GM12878 (cell line): ENCODE measurements around the gene ABCB10. TPM values are rescaled to one million over a fixed set of nuclear protein-coding genes. Genes with fewer than 3 reads are reported as not detected.

Experiments
- ATAC-seq: fragments of 200-7000 bp; cut with Tn5 transposase; 3 replicates; pipeline ENCODE4 v1.9.1; 2020; ENCODE audit warnings: mild to moderate bottlenecking, moderate library complexity
- BruUV-seq: library from RNA; stranded (reverse); fragments of 400-500 nt; replicated peaks from 2 replicates; lab custom pipeline; 2021; lab: Mats Ljungman, UMichigan
- CTCF ChIA-PET: fragments of 300-600 bp; sonication (Branson Sonifier 250); formaldehyde crosslinking; extraction: SDS; loops from one replicate; lab custom pipeline; 2021; ENCODE audit warnings: inconsistent platforms; lab: Yijun Ruan, JAX
- POLR2A ChIA-PET: fragments of 350-600 bp; formaldehyde crosslinking; extraction: SDS; loops from one replicate; lab custom pipeline; 2021; ENCODE audit warnings: inconsistent platforms; lab: Charles Lee
- RAD21 ChIA-PET: fragments of 300-600 bp; sonication (Branson Sonifier 250); formaldehyde crosslinking; loops from one replicate; lab custom pipeline; 2023; ENCODE audit warnings: antibody characterized with exemption; ENCODE audit not compliant: unreplicated experiment; lab: Charles Lee
- SMC1A ChIA-PET: fragments of 300-600 bp; sonication (Branson Sonifier 250); formaldehyde crosslinking; loops from one replicate; lab custom pipeline; 2023; ENCODE audit not compliant: unreplicated experiment, uncharacterized antibody; lab: Charles Lee
- DNase-seq: peaks from one replicate; pipeline ENCODE4 v3.0.0-alpha.2; 2011; ENCODE audit warnings: low read depth, low spot score
- FAIRE-seq: peaks from 3 replicates; lab custom pipeline; 2011; peaks lifted over from hg19 to GRCh38; lab: Jason Lieb, UNC
- H2AFZ ChIP-seq: 2 replicates; pipeline ENCODE4 v1.6.0; 2011; ENCODE audit warnings: low read depth, low read length, control low read depth; ENCODE audit not compliant: control insufficient read depth
- H3K27ac ChIP-seq: 2 replicates; pipeline ENCODE4 v1.5.1; 2011; ENCODE audit warnings: control low read depth; ENCODE audit not compliant: control insufficient read depth, insufficient read depth
- H3K27me3 ChIP-seq, 2 experiments: replicated peaks in 1 of 2; 2 replicates each; pipeline versions ENCODE4 v1.6.0 to v1.6.1; 2011; ENCODE audit warnings: low read length in 1 of 2; ENCODE audit not compliant: control insufficient read depth in 2 of 2, insufficient read depth in 2 of 2
- H3K36me3 ChIP-seq, 2 experiments: 2 replicates each; pipeline ENCODE4 v1.5.1; 2011; ENCODE audit warnings: low read length in 1 of 2; ENCODE audit not compliant: control insufficient read depth in 2 of 2, insufficient read depth in 2 of 2
- H3K4me1 ChIP-seq: 2 replicates; pipeline ENCODE4 v1.6.1; 2011; ENCODE audit warnings: mild to moderate bottlenecking, low read length, moderate library complexity, mixed read lengths; ENCODE audit not compliant: control insufficient read depth, insufficient read depth
- H3K4me2 ChIP-seq: 2 replicates; pipeline ENCODE4 v1.6.0; 2011; ENCODE audit warnings: control low read depth; ENCODE audit not compliant: control insufficient read depth, insufficient read depth
- H3K4me3 ChIP-seq: fragments of 200-600 bp; sonication (generic); 2 replicates; pipeline ENCODE4 v1.5.1; 2016
- H3K79me2 ChIP-seq: 2 replicates; pipeline ENCODE4 v1.6.0; 2011; ENCODE audit warnings: low read length; ENCODE audit not compliant: control insufficient read depth, insufficient read depth
- H3K9ac ChIP-seq: 2 replicates; pipeline ENCODE4 v1.8.0; 2011; ENCODE audit warnings: low read length, control low read depth, mixed read lengths; ENCODE audit not compliant: control insufficient read depth, insufficient read depth
- H3K9me3 ChIP-seq: replicated peaks from 3 replicates; pipeline ENCODE4 v1.5.1; 2011; ENCODE audit warnings: mild to moderate bottlenecking, low read length; ENCODE audit not compliant: control insufficient read depth, insufficient read depth
- H4K20me1 ChIP-seq: 2 replicates; pipeline ENCODE4 v1.6.0; 2011; ENCODE audit not compliant: control insufficient read depth, insufficient read depth
- ATF7 ChIP-seq: fragments of 450-650 bp; IDR thresholded peaks from 2 replicates; pipeline ENCODE4 v1.6.1; 2016; ENCODE audit warnings: low read depth, mild to moderate bottlenecking
- CBX5 ChIP-seq: sonication (generic); IDR thresholded peaks from 2 replicates; pipeline ENCODE4 v1.6.1; 2016; ENCODE audit warnings: low read depth, moderate library complexity, mild to moderate bottlenecking, inconsistent platforms
- CHD1 ChIP-seq: IDR thresholded peaks from 2 replicates; pipeline ENCODE4 v1.6.1; 2012; ENCODE audit warnings: low read depth, low read length, improper control_type of control experiment
- CREB1 ChIP-seq: IDR thresholded peaks from 2 replicates; pipeline ENCODE4 v1.6.1; 2012; ENCODE audit warnings: low read depth, mild to moderate bottlenecking, inconsistent platforms
- CTCF ChIP-seq, 3 experiments: IDR thresholded peaks in 2 of 3; conservative IDR thresholded peaks in 1 of 3; 2 replicates each; pipeline ENCODE4 v1.5.1; 2011; ENCODE audit warnings: low read depth in 3 of 3, low read length in 3 of 3, mild to moderate bottlenecking in 3 of 3, control low read depth in 2 of 3, moderate library complexity in 2 of 3, inconsistent platforms in 1 of 3, mixed read lengths in 1 of 3; ENCODE audit not compliant: control insufficient read depth in 2 of 3, insufficient read depth in 1 of 3; ENCODE audit errors: extremely low read depth in 1 of 3
- ELK1 ChIP-seq: IDR thresholded peaks from 2 replicates; pipeline ENCODE4 v1.6.1; 2012; ENCODE audit warnings: low read depth, low read length, improper control_type of control experiment
- EP300 ChIP-seq, 2 experiments: fragments of 150-350 bp in 1 of 2; IDR thresholded peaks; 2 replicates each; pipeline ENCODE4 v1.6.1; 2011 to 2012; ENCODE audit warnings: low read depth in 2 of 2, low read length in 2 of 2, borderline replicate concordance in 1 of 2, improper control_type of control experiment in 1 of 2, inconsistent platforms in 1 of 2; ENCODE audit not compliant: control insufficient read depth in 1 of 2
- HDGF ChIP-seq: fragments of 450-650 bp; IDR thresholded peaks from 2 replicates; pipeline ENCODE4 v1.6.1; 2016; ENCODE audit warnings: antibody characterized with exemption
- JUNB ChIP-seq: IDR thresholded peaks from 2 replicates; pipeline ENCODE4 v1.6.1; 2016; ENCODE audit warnings: antibody characterized with exemption, mild to moderate bottlenecking
- MYB ChIP-seq: fragments of 150-350 bp; IDR thresholded peaks from 2 replicates; pipeline ENCODE4 v1.6.1; 2014; ENCODE audit warnings: mild to moderate bottlenecking, low read depth, low read length, borderline replicate concordance
- RUNX3 ChIP-seq: IDR thresholded peaks from 2 replicates; pipeline ENCODE4 v1.6.1; 2012; ENCODE audit warnings: low read length, inconsistent platforms
- SIX5 ChIP-seq: IDR thresholded peaks from 2 replicates; pipeline ENCODE4 v1.6.1; 2011; ENCODE audit warnings: mild to moderate bottlenecking, low read depth, low read length, moderate library complexity; ENCODE audit not compliant: severe bottlenecking
- SPI1 ChIP-seq: IDR thresholded peaks from 2 replicates; pipeline ENCODE4 v1.6.1; 2011; ENCODE audit warnings: low read depth, mild to moderate bottlenecking, low read length, moderate library complexity, borderline replicate concordance; ENCODE audit not compliant: insufficient read depth
- STAT3 ChIP-seq: IDR thresholded peaks from 2 replicates; pipeline ENCODE4 v1.6.1; 2011; ENCODE audit warnings: low read depth, low read length, improper control_type of control experiment
- YY1 ChIP-seq: IDR thresholded peaks from 2 replicates; pipeline ENCODE4 v1.6.1; 2011; ENCODE audit warnings: low read depth, mild to moderate bottlenecking, low read length
- ZBTB40 ChIP-seq: fragments of 450-650 bp; IDR thresholded peaks from 2 replicates; pipeline ENCODE4 v1.6.1; 2016; ENCODE audit warnings: mild to moderate bottlenecking, moderate library complexity, borderline replicate concordance
- WGBS: methylation state at CpG from one replicate; pipeline ENCODE4 v1.1.6; 2016; ENCODE audit warnings: low lambda C conversion rate; ENCODE audit not compliant: insufficient replicate concordance, insufficient coverage; ENCODE audit errors: missing lambda C conversion rate; 5-methylcytosine and 5-hydroxymethylcytosine counted together
- in situ Hi-C: fragments of 300-500 bp; cut with MboI; formaldehyde crosslinking; loops from 9 replicates; pipeline ENCODE4 v1.14.3; 2018; ENCODE audit warnings: mixed read lengths
- intact Hi-C: fragments of 100-400 bp; cut with micrococcal nuclease; formaldehyde crosslinking; loops from one replicate; pipeline ENCODE4 v1.14.2; 2022; ENCODE audit not compliant: unreplicated experiment
- polyA plus RNA-seq, 11 experiments: library from polyadenylated mRNA; depleted of rRNA in 4 of 11; unstranded in 6 of 11; stranded (reverse) in 5 of 11; fragments of >200 nt; fragmentation: Nextera tagmentation in 4 of 11; fragmentation: Illumina TruSeq in 1 of 11; extraction: Ambion mirVana in 4 of 11; extraction: Trizol in 1 of 11; gene quantifications; 1 replicate in 1 of 11; 2 replicates in 10 of 11; pipeline versions ENCODE4 v1.2.1 to v1.2.3, GENCODE V29; 2011 to 2016; ENCODE audit warnings: inconsistent platforms in 2 of 11, missing spikeins in 2 of 11, low read depth in 1 of 11
- total RNA-seq, 4 experiments: library from RNA; depleted of rRNA in 3 of 4; stranded (reverse); fragments of >200 nt in 3 of 4; fragmentation: Illumina TruSeq in 1 of 4; extraction: Trizol in 1 of 4; gene quantifications; 2 replicates each; pipeline versions ENCODE4 v1.2.1 to v1.2.3, GENCODE V29; 2013 to 2021
- TF ChIP-seq, protein P1 (sequence below): IDR thresholded peaks from 2 replicates; pipeline ENCODE4 v1.6.1; 2012; ENCODE audit warnings: low read length, inconsistent platforms

ABCB10 gene
- total and polyA plus RNA-seq, 10 of the 15 experiments (the other 5 are each of a cell fraction or from before 2014, with no cell fraction given): 8.0 to 30.5 (median 16.7) TPM

GRCh38 chr1:229495782-229496181, 62.7 kb downstream of the ABCB10 start:
- Histone ChIP-seq H3K36me3 (peaks cover 2 to 21% of the 10 kb centered on the region in 2 experiments), H3K27me3 (no peaks in the 10 kb centered on the region), H3K79me2 (no peaks in the 10 kb centered on the region), H3K4me1 (no peaks in the 10 kb centered on the region), H3K27ac (no peak overlapping the region), H3K4me2 (no peak overlapping the region), H4K20me1 (no peaks in the 10 kb centered on the region), H3K4me3 (no peak overlapping the region), H2AFZ (no peak overlapping the region), H3K9me3 (no peaks in the 10 kb centered on the region), H3K9ac (no peak overlapping the region)
- SMC1A ChIA-PET: interaction anchor here (0.5 to 0.7 kb wide), 2 partner anchors 14 to 41 kb away, joined by 3 to 4 read pairs; no protein-coding TSS in a partner anchor
- ATAC-seq (no peak), DNase-seq (no peak), FAIRE-seq (no peak)
- RAD21 ChIA-PET: no interaction called here
- in situ Hi-C loops (no loop called here), intact Hi-C loops (no loop called here)
- BruUV-seq: no TSS peak
- POLR2A ChIA-PET: interaction anchor here (1.5 kb wide), 1 partner anchor 12 kb away, joined by 3 read pairs; the partner anchor contains the start of gene NUP133
- CTCF ChIA-PET: interaction anchor here (3.4 kb wide), 1 partner anchor 14 kb away, joined by 18 read pairs; no protein-coding TSS in a partner anchor
- WGBS: 98% methylated on average over 2 of the region's 2 CpGs
- TF ChIP-seq HDGF (no peak), ELK1 (no peak), YY1 (no peak), ZBTB40 (no peak), ATF7 (no peak), MYB (no peak), CTCF (IDR thresholded peaks at IDR 0.05 in 2 of 3, conservative IDR thresholded peaks at IDR 0.05 in 1 of 3; ENCODE audit: control insufficient read depth in 2 of 3, extremely low read depth in 1 of 3, insufficient read depth in 1 of 3, low read depth in 3 of 3, low read length in 3 of 3) (no peak), CHD1 (no peak), JUNB (no peak), CBX5 (no peak), CREB1 (no peak), SIX5 (no peak), EP300 (IDR thresholded peaks at IDR 0.05; ENCODE audit: borderline replicate concordance in 1 of 2, control insufficient read depth in 1 of 2, low read depth in 2 of 2, low read length in 2 of 2) (no peak), STAT3 (no peak), RUNX3 (no peak), SPI1 (no peak)
- TF ChIP-seq, protein P1, sequence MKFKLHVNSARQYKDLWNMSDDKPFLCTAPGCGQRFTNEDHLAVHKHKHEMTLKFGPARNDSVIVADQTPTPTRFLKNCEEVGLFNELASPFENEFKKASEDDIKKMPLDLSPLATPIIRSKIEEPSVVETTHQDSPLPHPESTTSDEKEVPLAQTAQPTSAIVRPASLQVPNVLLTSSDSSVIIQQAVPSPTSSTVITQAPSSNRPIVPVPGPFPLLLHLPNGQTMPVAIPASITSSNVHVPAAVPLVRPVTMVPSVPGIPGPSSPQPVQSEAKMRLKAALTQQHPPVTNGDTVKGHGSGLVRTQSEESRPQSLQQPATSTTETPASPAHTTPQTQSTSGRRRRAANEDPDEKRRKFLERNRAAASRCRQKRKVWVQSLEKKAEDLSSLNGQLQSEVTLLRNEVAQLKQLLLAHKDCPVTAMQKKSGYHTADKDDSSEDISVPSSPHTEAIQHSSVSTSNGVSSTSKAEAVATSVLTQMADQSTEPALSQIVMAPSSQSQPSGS: no peak
